ENCODE results near the gene GALNT15. TPM values are rescaled to one million over a fixed set of nuclear protein-coding genes. Genes with fewer than 3 reads are reported as not detected.

GALNT15 gene
- total and polyA plus RNA-seq, 12 donors = 0.55 to 30.5 (median 4.3) TPM

DNA sequence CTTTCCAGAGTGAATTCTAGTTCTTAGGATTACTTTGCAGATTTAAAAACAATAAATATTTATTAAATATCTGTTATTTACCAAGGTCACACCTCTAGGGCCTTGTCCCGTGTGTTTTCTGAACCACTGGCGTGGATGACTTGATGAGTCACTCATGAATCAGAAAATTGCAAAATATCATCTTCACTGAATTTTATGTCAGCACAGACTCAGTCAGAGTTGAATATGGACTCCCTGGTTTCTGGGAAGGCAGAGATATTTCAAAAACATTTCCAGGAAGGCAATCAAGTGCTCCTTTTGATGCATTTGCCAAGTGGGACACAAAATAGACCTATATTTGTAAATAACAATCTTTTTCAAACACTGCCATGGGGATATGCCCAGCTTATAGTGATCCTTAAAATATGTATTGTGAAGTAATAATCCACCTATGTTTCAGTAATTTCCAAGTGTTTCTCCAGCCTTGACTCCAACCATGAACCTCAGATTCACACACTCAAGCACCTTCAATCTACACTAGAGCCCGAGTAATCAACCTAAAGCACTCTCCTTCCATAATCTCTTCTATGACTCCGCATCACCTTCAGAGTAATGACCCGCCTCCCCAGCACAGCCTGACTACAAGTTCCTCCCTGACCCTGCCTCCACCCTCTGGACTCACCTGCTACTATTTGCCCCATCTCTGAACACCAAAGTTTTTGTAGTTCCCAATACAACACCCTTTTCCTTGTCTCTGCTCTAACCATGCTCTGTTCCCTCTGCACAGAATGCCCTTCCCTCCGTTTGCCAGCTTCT, 65.9 kb downstream of the GALNT15 start:
- Histone ChIP-seq H3K36me3 (no peaks in the 10 kb centered on the region), H3K27me3 (no peaks in the 10 kb centered on the region), H3K9me3 (no peaks in the 10 kb centered on the region), H3K27ac (peak overlapping the region in 1 of 10 donors; percentile 49), H3K4me3 (no peak overlapping the region), H3K4me1 (peaks cover 0 to 53% (median 35%) of the 10 kb centered on the region in 9 donors)
- ATAC-seq (no peak), DNase-seq (no peak)
- no peak for TF ChIP-seq CTCF (IDR thresholded peaks at IDR 0.05)
- 81 to 88% methylated on average over 6 of the region's 6 CpGs for WGBS, 2 donors
- intact Hi-C loops (cut with DNase I) = loop anchor here in 4 of 10 donors (5.0 to 10.0 kb wide), 4 partner anchors 56 to 616 kb away; no protein-coding TSS in a partner anchor

DNA sequence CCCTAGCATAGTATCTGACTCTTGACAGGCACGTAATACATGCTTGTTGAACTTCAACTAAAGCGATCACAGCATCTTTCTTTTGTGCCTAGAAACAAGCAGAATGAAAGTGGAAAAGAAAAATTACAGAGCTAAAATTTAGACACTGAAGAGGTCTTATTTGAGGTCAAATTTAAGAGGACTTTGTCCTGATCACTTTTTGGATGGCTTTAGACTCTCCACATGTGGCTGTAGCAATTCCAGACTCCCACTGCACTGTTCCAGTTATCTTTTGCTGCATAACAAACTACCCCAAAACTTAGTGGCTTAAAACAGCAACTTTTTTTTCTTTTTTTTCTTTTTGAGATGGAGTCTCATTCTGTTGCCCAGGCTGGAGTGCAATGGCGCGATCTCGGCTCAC, 66.7 kb downstream of the GALNT15 start:
- TF ChIP-seq CTCF (IDR thresholded peaks at IDR 0.05) = no peak
- intact Hi-C loops (cut with DNase I) = loop anchor here in 4 of 10 donors (5.0 to 10.0 kb wide), 4 partner anchors 56 to 616 kb away; no protein-coding TSS in a partner anchor
- DNase-seq = no peak
- ATAC-seq = no peak
- peaks cover 0 to 53% (median 35%) of the 10 kb centered on the region in 9 donors for H3K4me1 ChIP-seq
- H3K36me3 ChIP-seq = no peaks in the 10 kb centered on the region
- H3K27ac ChIP-seq = peak overlapping the region in 1 of 10 donors; percentile 49
- 96 to 98% methylated on average over 5 of the region's 5 CpGs for WGBS, 2 donors
- H3K4me3 ChIP-seq = no peak overlapping the region
- no peaks in the 10 kb centered on the region for H3K9me3 ChIP-seq
- no peaks in the 10 kb centered on the region for H3K27me3 ChIP-seq

GRCh38 chr3:16242177-16242576, 67.7 kb downstream of the GALNT15 start:
- ATAC-seq = no peak
- whole genome bisulfite sequencing, 2 donors = 96 to 98% methylated on average over 5 of the region's 5 CpGs
- Histone ChIP-seq H3K9me3 (no peaks in the 10 kb centered on the region), H3K27me3 (no peaks in the 10 kb centered on the region), H3K36me3 (no peaks in the 10 kb centered on the region), H3K4me3 (no peak overlapping the region), H3K27ac (no peak overlapping the region), H3K4me1 (peaks cover 0 to 46% (median 29%) of the 10 kb centered on the region in 9 donors)
- no peak for TF ChIP-seq CTCF (IDR thresholded peaks at IDR 0.05)
- intact Hi-C loops (cut with DNase I) = loop anchor here in 4 of 10 donors (5.0 to 10.0 kb wide), 4 partner anchors 57 to 617 kb away; no protein-coding TSS in a partner anchor
- no peak for DNase-seq

DNA sequence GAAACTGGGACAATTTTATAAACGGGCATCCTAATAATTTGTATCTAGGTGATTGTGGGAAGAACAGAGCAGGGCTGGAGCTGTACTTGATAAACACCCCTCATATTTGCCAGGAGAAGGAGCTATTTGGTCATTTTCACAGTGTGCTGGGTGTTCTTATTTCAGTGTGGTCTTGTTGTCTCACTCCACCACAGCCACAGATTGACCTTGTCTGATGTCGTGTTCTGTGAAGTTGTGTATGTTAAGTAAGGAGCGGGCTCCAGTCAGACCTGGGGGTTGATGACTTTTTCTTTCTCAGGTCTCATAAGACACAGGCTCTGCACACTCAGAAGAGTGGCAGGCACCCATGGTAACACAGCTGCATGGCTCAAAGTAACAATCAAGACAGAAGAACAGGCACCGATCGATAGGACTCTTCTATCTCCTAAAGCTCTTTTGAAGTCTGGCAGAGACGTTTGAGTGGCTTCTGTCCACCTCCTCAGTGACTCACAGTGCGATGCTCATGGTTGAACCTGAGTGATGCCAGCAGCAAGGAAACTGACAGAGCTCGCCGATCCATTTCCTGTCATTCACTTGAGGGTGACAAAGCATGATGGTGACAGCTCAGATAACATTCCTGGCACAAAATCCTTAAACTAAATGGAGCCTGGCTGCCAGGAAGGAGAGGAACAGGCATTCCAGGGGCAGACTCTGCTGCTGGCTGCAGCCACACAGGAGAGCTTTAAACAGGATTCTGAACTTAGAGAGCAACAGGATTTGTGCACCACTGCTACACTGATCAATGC, 69.4 kb downstream of the GALNT15 start:
- no peak overlapping the region for H3K4me3 ChIP-seq
- peak in 1 of 2 donors; percentile 50 for DNase-seq
- H3K36me3 ChIP-seq = no peaks in the 10 kb centered on the region
- intact Hi-C loops (cut with DNase I) = loop anchor here in 5 of 10 donors (2.0 to 10.0 kb wide), 6 partner anchors 59 to 619 kb away; no protein-coding TSS in a partner anchor
- no peaks in the 10 kb centered on the region for H3K9me3 ChIP-seq
- H3K27ac ChIP-seq = peak overlapping the region in 7 of 10 donors; percentile 10 to 53 (median 24)
- 29 to 36% methylated on average over 9 of the region's 9 CpGs for WGBS, 2 donors
- peak; percentile 49 to 88 (median 83) for ATAC-seq
- TF ChIP-seq CTCF (IDR thresholded peaks at IDR 0.05) = no peak
- H3K27me3 ChIP-seq = no peaks in the 10 kb centered on the region
- H3K4me1 ChIP-seq = peaks cover 0 to 48% (median 25%) of the 10 kb centered on the region in 9 donors
